Measurements from ENCODE around the gene TEX38. TPM values are rescaled to one million over a fixed set of nuclear protein-coding genes. Genes with fewer than 3 reads are reported as not detected.

The TEX38 gene
- total RNA-seq, 3 donors from 2014 or later: not detected

GRCh38 chr1:46635205-46635604 lies 36.4 kb upstream of the TEX38 start:
- no peak for TF ChIP-seq CTCF (IDR thresholded peaks at IDR 0.05)

GRCh38 chr1:46637444-46638083 lies 34.1 kb upstream of the TEX38 start:
- no peaks in the 10 kb centered on the region for H3K9me3 ChIP-seq
- H3K36me3 ChIP-seq (ENCODE audit: low read depth): peaks cover 7% of the 10 kb centered on the region
- no peak overlapping the region for H3K4me3 ChIP-seq
- TF ChIP-seq CTCF (IDR thresholded peaks at IDR 0.05): no peak
- intact Hi-C loops (cut with DNase I, micrococcal nuclease): no loop called here
- no peak for DNase-seq
- no peak for ATAC-seq
- no peaks in the 10 kb centered on the region for H3K4me1 ChIP-seq (ENCODE audit: low read depth)

More at GRCh38 chr1:46635205-46635604, 36.4 kb upstream of the TEX38 start:
- DNase-seq (no peak), ATAC-seq (no peak)
- Histone ChIP-seq H3K9me3 (no peaks in the 10 kb centered on the region), H3K4me3 (no peak overlapping the region), H3K4me1 (ENCODE audit: low read depth) (no peaks in the 10 kb centered on the region), H3K36me3 (ENCODE audit: low read depth) (peaks cover 7% of the 10 kb centered on the region)
- intact Hi-C loops (cut with DNase I, micrococcal nuclease): no loop called here

- intact Hi-C loops (cut with DNase I, micrococcal nuclease): no loop called here
- no peaks in the 10 kb centered on the region for H3K9me3 ChIP-seq
- no peak for TF ChIP-seq CTCF (IDR thresholded peaks at IDR 0.05)
- peaks cover 7% of the 10 kb centered on the region for H3K36me3 ChIP-seq (ENCODE audit: low read depth)
- peaks cover 12% of the 10 kb centered on the region for H3K4me1 ChIP-seq (ENCODE audit: low read depth)
- DNase-seq (no peak), ATAC-seq (peak; percentile 20)
- H3K4me3 ChIP-seq: no peak overlapping the region
These were observed 32.7 kb upstream of the TEX38 start for GRCh38 chr1:46638921-46639320.

- intact Hi-C loops (cut with DNase I, micrococcal nuclease): no loop called here
- Histone ChIP-seq H3K4me3 (no peak overlapping the region), H3K4me1 (ENCODE audit: low read depth) (peaks cover 12% of the 10 kb centered on the region), H3K9me3 (no peaks in the 10 kb centered on the region), H3K36me3 (ENCODE audit: low read depth) (peaks cover 5% of the 10 kb centered on the region)
- TF ChIP-seq CTCF (IDR thresholded peaks at IDR 0.05): no peak
- DNase-seq (no peak), ATAC-seq (no peak)
These were observed 32.1 kb upstream of the TEX38 start for GRCh38 chr1:46639547-46639946.

- peaks cover 12% of the 10 kb centered on the region for H3K4me1 ChIP-seq (ENCODE audit: low read depth)
- ATAC-seq: no peak
- no peaks in the 10 kb centered on the region for H3K36me3 ChIP-seq (ENCODE audit: low read depth)
- no peaks in the 10 kb centered on the region for H3K9me3 ChIP-seq
- no peak overlapping the region for H3K4me3 ChIP-seq
- intact Hi-C loops (cut with DNase I, micrococcal nuclease): no loop called here
- DNase-seq: no peak
- no peak for TF ChIP-seq CTCF (IDR thresholded peaks at IDR 0.05)
These were observed 29.5 kb upstream of the TEX38 start for GRCh38 chr1:46642115-46642680.
